Measurements from ENCODE around the gene SPATS2L. TPM values are rescaled to one million over a fixed set of nuclear protein-coding genes. Genes with fewer than 3 reads are reported as not detected.
A peak's percentile ranks its signal among the peaks of the same experiment; 100 is the strongest.

SPATS2L gene
- total RNA-seq, 1 experiment from 2014 or later = 47.3 TPM

DNA sequence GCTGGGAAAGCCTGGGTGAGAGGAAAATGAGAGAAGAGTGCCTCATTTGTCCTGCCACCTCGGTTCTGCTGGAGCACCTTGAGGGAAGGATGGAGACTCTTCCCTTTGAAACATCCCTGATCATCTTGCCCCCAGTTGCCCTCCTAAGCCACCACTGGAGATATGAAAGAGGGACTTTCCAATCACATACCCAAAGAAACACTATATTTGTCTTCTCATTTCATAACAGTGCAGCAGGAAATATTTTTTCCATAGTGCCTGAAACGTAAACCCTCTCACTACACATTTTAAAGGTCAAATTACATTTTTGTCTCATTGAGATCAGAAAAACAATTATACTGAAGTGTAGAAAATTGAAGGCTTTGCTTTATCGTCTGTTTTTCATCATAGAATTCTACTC is 140.1 kb downstream of the SPATS2L start:
- Histone ChIP-seq H2BK15ac (ENCODE audit: low read depth, low read length) (no peak overlapping the region), H2BK12ac (ENCODE audit: insufficient read length, low read depth, low read length) (no peak overlapping the region), H2AK5ac (ENCODE audit: insufficient read length, low read length) (no peak overlapping the region), H4K20me1 (ENCODE audit: control insufficient read depth, insufficient read depth, insufficient read length) (no peaks in the 10 kb centered on the region), H3K4me1 (ENCODE audit: insufficient read depth, low read length) (no peaks in the 10 kb centered on the region), H3K27ac (ENCODE audit: insufficient read length, low read depth, low read length) (no peak overlapping the region), H3K23me2 (ENCODE audit: insufficient read length, low read depth, low read length, poor library complexity, severe bottlenecking) (no peaks in the 10 kb centered on the region), H2BK20ac (ENCODE audit: low read depth, low read length, poor library complexity, severe bottlenecking) (no peak overlapping the region), H3K79me1 (ENCODE audit: insufficient read depth, low read depth, low read length, poor library complexity, severe bottlenecking) (no peaks in the 10 kb centered on the region), H3K9me3 (ENCODE audit: control insufficient read depth, low read depth, low read length) (no peaks in the 10 kb centered on the region), H3K4ac (ENCODE audit: low read depth, low read length) (no peak overlapping the region), H2AFZ (ENCODE audit: low read length) (no peak overlapping the region), H4K5ac (ENCODE audit: insufficient read length, low read depth, low read length) (no peak overlapping the region), H2BK120ac (ENCODE audit: low read depth, low read length, poor library complexity, severe bottlenecking) (no peak overlapping the region), H3K18ac (ENCODE audit: insufficient read length, low read depth, low read length) (no peak overlapping the region), H3K27me3 (ENCODE audit: insufficient read depth, low read length) (no peaks in the 10 kb centered on the region), H3K9ac (ENCODE audit: extremely low read depth, insufficient read length, low read length) (no peak overlapping the region), H4K91ac (ENCODE audit: insufficient read length, low read depth, low read length) (no peak overlapping the region), H3K14ac (ENCODE audit: insufficient read depth, low read length) (no peak overlapping the region), H3K23ac (ENCODE audit: insufficient read length, low read depth, low read length) (no peak overlapping the region), H3K79me2 (ENCODE audit: insufficient read depth, low read length) (no peaks in the 10 kb centered on the region), H4K8ac (replicated peaks; ENCODE audit: insufficient read length, low read depth, low read length) (no peak overlapping the region), H3T11ph (ENCODE audit: low read length) (no peak overlapping the region), H2BK5ac (ENCODE audit: insufficient read length, low read length) (no peak overlapping the region), H3K4me2 (ENCODE audit: insufficient read depth, insufficient read length, low read length) (no peak overlapping the region), H3K56ac (ENCODE audit: insufficient read length, low read depth, low read length) (no peak overlapping the region)
- H3K4me3 Mint-ChIP-seq = no peak overlapping the region
- no peak for DNase-seq
- H3K27me3 Mint-ChIP-seq (ENCODE audit: low read depth) = no peaks in the 10 kb centered on the region
- no peaks in the 10 kb centered on the region for H3K9me3 Mint-ChIP-seq
- H3K27ac Mint-ChIP-seq = peak overlapping the region in 1 of 3 experiments; percentile 72; a peak in 2 of 7 replicates
- no peaks in the 10 kb centered on the region for H3K4me1 Mint-ChIP-seq
- WGBS (ENCODE audit: extremely low coverage, insufficient read length, low lambda C conversion rate) = no CpG with 5 or more reads among the region's 3 CpGs
- TF ChIP-seq, protein P1, sequence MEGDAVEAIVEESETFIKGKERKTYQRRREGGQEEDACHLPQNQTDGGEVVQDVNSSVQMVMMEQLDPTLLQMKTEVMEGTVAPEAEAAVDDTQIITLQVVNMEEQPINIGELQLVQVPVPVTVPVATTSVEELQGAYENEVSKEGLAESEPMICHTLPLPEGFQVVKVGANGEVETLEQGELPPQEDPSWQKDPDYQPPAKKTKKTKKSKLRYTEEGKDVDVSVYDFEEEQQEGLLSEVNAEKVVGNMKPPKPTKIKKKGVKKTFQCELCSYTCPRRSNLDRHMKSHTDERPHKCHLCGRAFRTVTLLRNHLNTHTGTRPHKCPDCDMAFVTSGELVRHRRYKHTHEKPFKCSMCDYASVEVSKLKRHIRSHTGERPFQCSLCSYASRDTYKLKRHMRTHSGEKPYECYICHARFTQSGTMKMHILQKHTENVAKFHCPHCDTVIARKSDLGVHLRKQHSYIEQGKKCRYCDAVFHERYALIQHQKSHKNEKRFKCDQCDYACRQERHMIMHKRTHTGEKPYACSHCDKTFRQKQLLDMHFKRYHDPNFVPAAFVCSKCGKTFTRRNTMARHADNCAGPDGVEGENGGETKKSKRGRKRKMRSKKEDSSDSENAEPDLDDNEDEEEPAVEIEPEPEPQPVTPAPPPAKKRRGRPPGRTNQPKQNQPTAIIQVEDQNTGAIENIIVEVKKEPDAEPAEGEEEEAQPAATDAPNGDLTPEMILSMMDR (conservative IDR thresholded peaks at IDR 0.05) = no peak
- peaks cover 3 to 37% (median 7%) of the 10 kb centered on the region in 3 experiments; a peak in 6 of 7 replicates for H3K36me3 Mint-ChIP-seq (ENCODE audit: insufficient read depth in 1 of 3, low read depth in 3 of 3)
